ENCODE results near the gene CNTNAP2. TPM values are rescaled to one million over a fixed set of nuclear protein-coding genes. Genes with fewer than 3 reads are reported as not detected.

The CNTNAP2 gene
- total and polyA plus RNA-seq, 11 donors = 0.01 to 2.6 (median 0.31) TPM; not detected in 3

- H3K9me3 ChIP-seq = peaks cover 0 to 4% (median 0%) of the 10 kb centered on the region in 12 donors
- 85 to 90% (median 89%) methylated on average over 2 of the region's 2 CpGs for whole genome bisulfite sequencing, 4 donors
- H3K27ac ChIP-seq = no peak overlapping the region
- peaks cover 0 to 3% (median 0%) of the 10 kb centered on the region in 9 donors for H3K27me3 ChIP-seq
- H3K4me3 ChIP-seq = no peak overlapping the region
- no peak for TF ChIP-seq POLR2A (IDR thresholded peaks at IDR 0.05)
- no peak for TF ChIP-seq CTCF (IDR thresholded peaks at IDR 0.05)
- DNase-seq (no peak), ATAC-seq (no peak)
- no peaks in the 10 kb centered on the region for H3K36me3 ChIP-seq
- intact Hi-C loops (cut with DNase I) = loop anchor here in 1 of 10 donors (10.0 kb wide), 1 partner anchor 55 kb away; no protein-coding TSS in a partner anchor
- H3K4me1 ChIP-seq = no peaks in the 10 kb centered on the region
Observed at GRCh38 chr7:147079921-147080420, 963.4 kb downstream of the CNTNAP2 start.

- Histone ChIP-seq H3K27ac (no peak overlapping the region), H3K36me3 (no peaks in the 10 kb centered on the region), H3K9me3 (no peaks in the 10 kb centered on the region), H3K27me3 (peaks cover 0 to 3% (median 0%) of the 10 kb centered on the region in 9 donors), H3K4me3 (no peak overlapping the region), H3K4me1 (no peaks in the 10 kb centered on the region)
- TF ChIP-seq POLR2A (IDR thresholded peaks at IDR 0.05) (no peak), CTCF (IDR thresholded peaks at IDR 0.05) (no peak)
- ATAC-seq (no peak), DNase-seq (no peak)
- WGBS, 4 donors = 82 to 88% (median 84%) methylated on average over 7 of the region's 7 CpGs
- intact Hi-C loops (cut with DNase I) = loop anchor here in 1 of 10 donors (10.0 kb wide), 1 partner anchor 56 kb away; no protein-coding TSS in a partner anchor
Observed at GRCh38 chr7:147081117-147081516, 964.5 kb downstream of the CNTNAP2 start.

- intact Hi-C loops (cut with DNase I) = loop anchor here in 1 of 10 donors (10.0 kb wide), 1 partner anchor 64 kb away; no protein-coding TSS in a partner anchor
- H3K27me3 ChIP-seq = no peaks in the 10 kb centered on the region
- ATAC-seq = no peak
- H3K9me3 ChIP-seq = peaks cover 0 to 6% (median 0%) of the 10 kb centered on the region in 12 donors
- 36 to 53% (median 45%) methylated on average over 4 of the region's 4 CpGs for WGBS, 4 donors
- H3K27ac ChIP-seq = no peak overlapping the region
- no peak for DNase-seq
- no peaks in the 10 kb centered on the region for H3K36me3 ChIP-seq
- TF ChIP-seq POLR2A (IDR thresholded peaks at IDR 0.05) (no peak), CTCF (IDR thresholded peaks at IDR 0.05) (no peak)
- no peaks in the 10 kb centered on the region for H3K4me1 ChIP-seq
- H3K4me3 ChIP-seq = no peak overlapping the region
Observed at GRCh38 chr7:147089051-147089461, 972.5 kb downstream of the CNTNAP2 start.

- intact Hi-C loops (cut with DNase I) = loop anchor here in 1 of 10 donors (10.0 kb wide), 1 partner anchor 65 kb away; no protein-coding TSS in a partner anchor
- WGBS, 4 donors = 71 to 74% (median 73%) methylated on average over 1 of the region's 1 CpG
Observed at GRCh38 chr7:147089608-147090007, 973.0 kb downstream of the CNTNAP2 start.

More at GRCh38 chr7:147089608-147090007, 973.0 kb downstream of the CNTNAP2 start:
- no peaks in the 10 kb centered on the region for H3K27me3 ChIP-seq
- peaks cover 0 to 6% (median 0%) of the 10 kb centered on the region in 12 donors for H3K9me3 ChIP-seq
- DNase-seq (no peak), ATAC-seq (no peak)
- no peaks in the 10 kb centered on the region for H3K36me3 ChIP-seq
- no peak overlapping the region for H3K4me3 ChIP-seq
- no peaks in the 10 kb centered on the region for H3K4me1 ChIP-seq
- TF ChIP-seq CTCF (IDR thresholded peaks at IDR 0.05) (no peak), POLR2A (IDR thresholded peaks at IDR 0.05) (no peak)
- H3K27ac ChIP-seq = no peak overlapping the region

Measured in heart left ventricle (tissue), 16 donors.